IPS DF 6.9 (cell line): ENCODE measurements around the gene IL1RAPL1.

Source experiments
- DNase-seq: peaks from one replicate; pipeline ENCODE4 v3.0.0-alpha.2; 2013; ENCODE audit warnings: low read depth, low spot score
- H3K27ac ChIP-seq: one replicate; pipeline ENCODE4 v1.5.1; 2013; ENCODE audit warnings: low read length, control low read depth
- H3K27me3 ChIP-seq: 2 replicates; pipeline ENCODE4 v1.6.1; 2013; ENCODE audit warnings: mild to moderate bottlenecking, low read length; ENCODE audit not compliant: control insufficient read depth, insufficient read depth
- H3K36me3 ChIP-seq: 2 replicates; pipeline ENCODE4 v1.6.1; 2013; ENCODE audit warnings: low read length; ENCODE audit not compliant: control insufficient read depth, insufficient read depth
- H3K4me1 ChIP-seq: 2 replicates; pipeline ENCODE4 v1.6.1; 2013; ENCODE audit warnings: low read length; ENCODE audit not compliant: control insufficient read depth, insufficient read depth
- H3K4me3 ChIP-seq: 2 replicates; pipeline ENCODE4 v1.5.1; 2013; ENCODE audit warnings: mild to moderate bottlenecking, low read length
- H3K9me3 ChIP-seq: 2 replicates; pipeline ENCODE4 v1.6.1; 2013; ENCODE audit warnings: low read length, inconsistent platforms; ENCODE audit not compliant: control insufficient read depth, insufficient read depth
- WGBS: extraction: QIAGEN DNeasy Blood & Tissue Kit; methylation state at CpG from one replicate; pipeline ENCODE4 v1.1.7; 2013; ENCODE audit warnings: mixed read lengths, missing lambda C conversion rate; ENCODE audit not compliant: insufficient read length, insufficient coverage; 5-methylcytosine and 5-hydroxymethylcytosine counted together

IL1RAPL1 gene

GRCh38 chrX:29634516-29634915 lies 1047.3 kb downstream of the IL1RAPL1 start:
- Histone ChIP-seq H3K36me3 (no peaks in the 10 kb centered on the region), H3K4me1 (no peaks in the 10 kb centered on the region), H3K27me3 (no peaks in the 10 kb centered on the region), H3K9me3 (no peaks in the 10 kb centered on the region), H3K27ac (no peak overlapping the region), H3K4me3 (no peak overlapping the region)
- DNase-seq = no peak
- WGBS = no CpG with 5 or more reads among the region's 2 CpGs

GRCh38 chrX:29636331-29636730 lies 1049.1 kb downstream of the IL1RAPL1 start:
- Histone ChIP-seq H3K4me1 (no peaks in the 10 kb centered on the region), H3K27ac (no peak overlapping the region), H3K4me3 (no peak overlapping the region), H3K36me3 (no peaks in the 10 kb centered on the region), H3K27me3 (no peaks in the 10 kb centered on the region), H3K9me3 (no peaks in the 10 kb centered on the region)
- no peak for DNase-seq
- WGBS = no CpG with 5 or more reads among the region's 3 CpGs

- WGBS = no CpG with 5 or more reads among the region's 2 CpGs
- no peaks in the 10 kb centered on the region for H3K4me1 ChIP-seq
- no peak for DNase-seq
These were observed 1052.9 kb downstream of the IL1RAPL1 start for GRCh38 chrX:29640106-29640505.

GRCh38 chrX:29641461-29641860 lies 1054.2 kb downstream of the IL1RAPL1 start:
- DNase-seq = no peak
- Histone ChIP-seq H3K27me3 (no peaks in the 10 kb centered on the region), H3K36me3 (no peaks in the 10 kb centered on the region), H3K27ac (no peak overlapping the region), H3K9me3 (no peaks in the 10 kb centered on the region), H3K4me1 (no peaks in the 10 kb centered on the region), H3K4me3 (no peak overlapping the region)
- no CpG with 5 or more reads among the region's 1 CpG for WGBS

More at GRCh38 chrX:29640106-29640505, 1052.9 kb downstream of the IL1RAPL1 start:
- Histone ChIP-seq H3K27me3 (no peaks in the 10 kb centered on the region), H3K36me3 (no peaks in the 10 kb centered on the region), H3K27ac (no peak overlapping the region), H3K4me3 (no peak overlapping the region), H3K9me3 (no peaks in the 10 kb centered on the region)

- WGBS = no CpG with 5 or more reads among the region's 2 CpGs
- H3K36me3 ChIP-seq = no peaks in the 10 kb centered on the region
- no peak for DNase-seq
- H3K4me3 ChIP-seq = no peak overlapping the region
- no peak overlapping the region for H3K27ac ChIP-seq
- H3K9me3 ChIP-seq = no peaks in the 10 kb centered on the region
- no peaks in the 10 kb centered on the region for H3K4me1 ChIP-seq
- H3K27me3 ChIP-seq = no peaks in the 10 kb centered on the region
These were observed 1055.9 kb downstream of the IL1RAPL1 start for GRCh38 chrX:29643181-29643580.

GRCh38 chrX:29648161-29648560 lies 1060.9 kb downstream of the IL1RAPL1 start:
- Histone ChIP-seq H3K36me3 (no peaks in the 10 kb centered on the region), H3K27me3 (no peaks in the 10 kb centered on the region), H3K9me3 (no peaks in the 10 kb centered on the region), H3K27ac (no peak overlapping the region), H3K4me3 (no peak overlapping the region), H3K4me1 (no peaks in the 10 kb centered on the region)
- no CpG with 5 or more reads among the region's 1 CpG for WGBS
- DNase-seq = no peak

GRCh38 chrX:29652484-29652883 lies 1065.2 kb downstream of the IL1RAPL1 start:
- Histone ChIP-seq H3K27me3 (no peaks in the 10 kb centered on the region), H3K9me3 (no peaks in the 10 kb centered on the region), H3K4me1 (no peaks in the 10 kb centered on the region), H3K36me3 (no peaks in the 10 kb centered on the region), H3K4me3 (no peak overlapping the region), H3K27ac (no peak overlapping the region)
- no peak for DNase-seq
- no CpG with 5 or more reads among the region's 1 CpG for WGBS

- Histone ChIP-seq H3K9me3 (no peaks in the 10 kb centered on the region), H3K36me3 (no peaks in the 10 kb centered on the region), H3K4me1 (no peaks in the 10 kb centered on the region), H3K4me3 (no peak overlapping the region), H3K27ac (no peak overlapping the region), H3K27me3 (no peaks in the 10 kb centered on the region)
- no peak for DNase-seq
These were observed 1066.5 kb downstream of the IL1RAPL1 start for GRCh38 chrX:29653721-29654120.

- H3K36me3 ChIP-seq = no peaks in the 10 kb centered on the region
- H3K27ac ChIP-seq = no peak overlapping the region
- no peak overlapping the region for H3K4me3 ChIP-seq
- no peaks in the 10 kb centered on the region for H3K27me3 ChIP-seq
- WGBS = no CpG with 5 or more reads among the region's 4 CpGs
- H3K4me1 ChIP-seq = no peaks in the 10 kb centered on the region
- DNase-seq = no peak
- no peaks in the 10 kb centered on the region for H3K9me3 ChIP-seq
These were observed 1072.7 kb downstream of the IL1RAPL1 start for GRCh38 chrX:29659911-29660310.

GRCh38 chrX:29661290-29661689 lies 1074.0 kb downstream of the IL1RAPL1 start:
- Histone ChIP-seq H3K4me3 (no peak overlapping the region), H3K27me3 (no peaks in the 10 kb centered on the region), H3K27ac (no peak overlapping the region), H3K4me1 (no peaks in the 10 kb centered on the region), H3K9me3 (no peaks in the 10 kb centered on the region), H3K36me3 (no peaks in the 10 kb centered on the region)
- DNase-seq = no peak

GRCh38 chrX:29662101-29662500 lies 1074.9 kb downstream of the IL1RAPL1 start:
- no peaks in the 10 kb centered on the region for H3K36me3 ChIP-seq
- no peaks in the 10 kb centered on the region for H3K27me3 ChIP-seq
- H3K4me1 ChIP-seq = no peaks in the 10 kb centered on the region
- H3K4me3 ChIP-seq = no peak overlapping the region
- no peaks in the 10 kb centered on the region for H3K9me3 ChIP-seq
- no peak overlapping the region for H3K27ac ChIP-seq
- no peak for DNase-seq
